ENCODE results near the gene BIRC7. TPM values are rescaled to one million over a fixed set of nuclear protein-coding genes. Genes with fewer than 3 reads are reported as not detected.

Gene BIRC7
- polyA plus RNA-seq, 1 donor (not counting 4 experiments of a cell fraction or from before 2014, with no cell fraction given): not detected

- Histone ChIP-seq H3K4me2 (ENCODE audit: control insufficient read depth, extremely low read depth, insufficient read depth, low read depth, low read length) (no peak overlapping the region), H3K36me3 (ENCODE audit: control insufficient read depth in 2 of 2, extremely low read depth in 1 of 2, insufficient read depth in 2 of 2, low read length in 2 of 2) (peaks cover 36 to 38% of the 10 kb centered on the region in 2 experiments), H3K9me3 (ENCODE audit: control insufficient read depth, low read depth, low read length) (no peaks in the 10 kb centered on the region), H3K4me1 (ENCODE audit: control insufficient read depth, extremely low read depth, insufficient read depth, low read length) (no peaks in the 10 kb centered on the region), H3K9ac (ENCODE audit: control insufficient read depth, extremely low read depth, insufficient read depth, low read length) (no peak overlapping the region), H3K27me3 (ENCODE audit: control insufficient read depth, extremely low read depth, insufficient read depth, low read length) (no peaks in the 10 kb centered on the region), H3K4me3 (ENCODE audit: control insufficient read depth in 2 of 3, extremely low read depth in 1 of 3, insufficient read depth in 2 of 3, low read depth in 1 of 3, low read length in 3 of 3) (no peak overlapping the region), H3K27ac (ENCODE audit: control insufficient read depth, insufficient read depth, low read length) (no peak overlapping the region), H4K20me1 (ENCODE audit: control insufficient read depth, extremely low read depth, insufficient read depth, low read length) (peaks cover 58% of the 10 kb centered on the region), H2AFZ (ENCODE audit: control insufficient read depth, low read length) (no peak overlapping the region), H3K9me1 (ENCODE audit: control insufficient read depth, extremely low read depth, insufficient read depth, low read length) (no peaks in the 10 kb centered on the region), H3K79me2 (ENCODE audit: control insufficient read depth, insufficient read depth, low read length) (peaks cover 90% of the 10 kb centered on the region)
- DNase-seq (ENCODE audit: low read depth, low spot score) (no peak), FAIRE-seq (no peak)
- dilution Hi-C loops (cut with MboI; ENCODE audit: extremely low pct_ligation_motif_present, low sequenced_read_pairs): no loop called here
- TF ChIP-seq EZH2 (IDR thresholded peaks at IDR 0.05; ENCODE audit: low read length) (no peak), CTCF (optimal IDR thresholded peaks at IDR 0.05 in 1 of 3, IDR thresholded peaks at IDR 0.05 in 1 of 3, conservative IDR thresholded peaks at IDR 0.05 in 1 of 3; ENCODE audit: extremely low read depth in 1 of 3, insufficient read depth in 2 of 3, low read length in 3 of 3) (no peak)
These were observed 32.7 kb upstream of the BIRC7 start for GRCh38 chr20:63202811-63203526.

- no peaks in the 10 kb centered on the region for H3K9me1 ChIP-seq (ENCODE audit: control insufficient read depth, extremely low read depth, insufficient read depth, low read length)
- peaks cover 36 to 41% of the 10 kb centered on the region in 2 experiments for H3K36me3 ChIP-seq (ENCODE audit: control insufficient read depth in 2 of 2, extremely low read depth in 1 of 2, insufficient read depth in 2 of 2, low read length in 2 of 2)
- H3K4me1 ChIP-seq (ENCODE audit: control insufficient read depth, extremely low read depth, insufficient read depth, low read length): no peaks in the 10 kb centered on the region
- peaks cover 86% of the 10 kb centered on the region for H3K79me2 ChIP-seq (ENCODE audit: control insufficient read depth, insufficient read depth, low read length)
- no peak overlapping the region for H3K4me2 ChIP-seq (ENCODE audit: control insufficient read depth, extremely low read depth, insufficient read depth, low read depth, low read length)
- no peak overlapping the region for H3K9ac ChIP-seq (ENCODE audit: control insufficient read depth, extremely low read depth, insufficient read depth, low read length)
- H3K27ac ChIP-seq (ENCODE audit: control insufficient read depth, insufficient read depth, low read length): no peak overlapping the region
- H2AFZ ChIP-seq (ENCODE audit: control insufficient read depth, low read length): no peak overlapping the region
- TF ChIP-seq EZH2 (IDR thresholded peaks at IDR 0.05; ENCODE audit: low read length): no peak
- no peak for TF ChIP-seq CTCF (optimal IDR thresholded peaks at IDR 0.05 in 1 of 3, IDR thresholded peaks at IDR 0.05 in 1 of 3, conservative IDR thresholded peaks at IDR 0.05 in 1 of 3; ENCODE audit: extremely low read depth in 1 of 3, insufficient read depth in 2 of 3, low read length in 3 of 3)
- H3K4me3 ChIP-seq (ENCODE audit: control insufficient read depth in 2 of 3, extremely low read depth in 1 of 3, insufficient read depth in 2 of 3, low read depth in 1 of 3, low read length in 3 of 3): no peak overlapping the region
- no peaks in the 10 kb centered on the region for H3K27me3 ChIP-seq (ENCODE audit: control insufficient read depth, extremely low read depth, insufficient read depth, low read length)
- DNase-seq (ENCODE audit: low read depth, low spot score): no peak
- peaks cover 53% of the 10 kb centered on the region for H4K20me1 ChIP-seq (ENCODE audit: control insufficient read depth, extremely low read depth, insufficient read depth, low read length)
- dilution Hi-C loops (cut with MboI; ENCODE audit: extremely low pct_ligation_motif_present, low sequenced_read_pairs): no loop called here
- no peak for FAIRE-seq
- H3K9me3 ChIP-seq (ENCODE audit: control insufficient read depth, low read depth, low read length): no peaks in the 10 kb centered on the region
These were observed 31.3 kb upstream of the BIRC7 start for GRCh38 chr20:63204362-63204761.
